SK-N-SH (cell line): Measurements from ENCODE around the gene ZNF438. TPM values are rescaled to one million over a fixed set of nuclear protein-coding genes. Genes with fewer than 3 reads are reported as not detected.

Source experiments
- CTCF ChIA-PET: fragments of 300-600, 350-600 bp; formaldehyde crosslinking; extraction: SDS; loops from one replicate; lab custom pipeline; 2021; lab: Yijun Ruan, JAX
- POLR2A ChIA-PET: fragments of 350-600 bp; sonication (Branson Sonifier 250); formaldehyde crosslinking; extraction: SDS; loops from one replicate; lab custom pipeline; 2020; ENCODE audit warnings: antibody characterized with exemption, inconsistent platforms; lab: Yijun Ruan, JAX
- DNase-seq: peaks from one replicate; pipeline ENCODE4 v3.0.0; 2012
- H2AFZ ChIP-seq: fragments of 200-600 bp; sonication (generic); 2 replicates; pipeline ENCODE4 v1.8.1; 2016; ENCODE audit warnings: antibody characterized with exemption, mild to moderate bottlenecking, low read depth
- H3F3A ChIP-seq: fragments of 200-600 bp; sonication (generic); replicated peaks from 2 replicates; pipeline ENCODE3; 2016; ENCODE audit warnings: antibody characterized with exemption, mild to moderate bottlenecking; ENCODE audit not compliant: insufficient read depth
- H3K27ac ChIP-seq, 2 experiments: fragments of 200-500 bp in 1 of 2; fragments of 200-600 bp in 1 of 2; sonication (Bioruptor generic) in 1 of 2; sonication (generic), shearing (Covaris generic) in 1 of 2; 2 replicates each; pipeline versions ENCODE4 v1.5.1 to v1.6.1; 2014 to 2016; ENCODE audit warnings: low read depth in 2 of 2, inconsistent platforms in 1 of 2, low read length in 1 of 2, mild to moderate bottlenecking in 1 of 2, mixed read lengths in 1 of 2
- H3K27me3 ChIP-seq: fragments of 200-600 bp; sonication (generic), shearing (Covaris generic); 2 replicates; pipeline ENCODE4 v1.6.1; 2016; ENCODE audit warnings: mixed run types; ENCODE audit not compliant: insufficient read depth
- H3K36me3 ChIP-seq, 2 experiments: fragments of 200-500 bp in 1 of 2; fragments of 200-600 bp in 1 of 2; sonication (Bioruptor generic) in 1 of 2; sonication (generic) in 1 of 2; replicated peaks in 1 of 2; 2 replicates each; pipeline versions ENCODE3 to v1.5.1; 2014 to 2016; ENCODE audit warnings: low read length in 1 of 2, mild to moderate bottlenecking in 1 of 2; ENCODE audit not compliant: insufficient read depth in 2 of 2, control insufficient read depth in 1 of 2
- H3K4me1 ChIP-seq, 2 experiments: fragments of 200-500 bp in 1 of 2; fragments of 200-600 bp in 1 of 2; sonication (Bioruptor generic) in 1 of 2; sonication (generic), shearing (Covaris generic) in 1 of 2; 2 replicates each; pipeline versions ENCODE4 v1.5.1 to v1.6.1; 2014 to 2016; ENCODE audit warnings: low read depth in 1 of 2, low read length in 1 of 2, mixed run types in 1 of 2; ENCODE audit not compliant: insufficient read depth in 2 of 2, control insufficient read depth in 1 of 2
- H3K4me2 ChIP-seq: fragments of 200-600 bp; sonication (generic), shearing (Covaris generic); 2 replicates; pipeline ENCODE4 v1.6.1; 2017; ENCODE audit warnings: mixed run types
- H3K4me3 ChIP-seq, 2 experiments: fragments of 200-500 bp in 1 of 2; fragments of 200-600 bp in 1 of 2; sonication (Bioruptor generic) in 1 of 2; sonication (generic), shearing (Covaris generic) in 1 of 2; 2 replicates each; pipeline versions ENCODE4 v1.5.1 to v1.8.1; 2014 to 2016; ENCODE audit warnings: low read depth in 2 of 2, inconsistent platforms in 1 of 2, low read length in 1 of 2, mild to moderate bottlenecking in 1 of 2, mixed read lengths in 1 of 2, moderate library complexity in 1 of 2
- H3K79me2 ChIP-seq: fragments of 200-600 bp; sonication (generic); 2 replicates; pipeline ENCODE4 v1.8.1; 2017; ENCODE audit warnings: mild to moderate bottlenecking; ENCODE audit not compliant: insufficient read depth
- H3K9ac ChIP-seq: fragments of 200-600 bp; sonication (generic); 2 replicates; pipeline ENCODE4 v1.6.1; 2017; ENCODE audit warnings: mixed run types
- H3K9me2 ChIP-seq: fragments of 200-600 bp; sonication (generic); 2 replicates; pipeline ENCODE4 v1.6.1; 2017; ENCODE audit warnings: mixed run types
- H3K9me3 ChIP-seq: fragments of 200-600 bp; sonication (generic); 2 replicates; pipeline ENCODE4 v1.6.1; 2017; ENCODE audit warnings: mixed run types, mild to moderate bottlenecking, moderate library complexity
- H4K20me1 ChIP-seq: fragments of 200-600 bp; sonication (generic); 2 replicates; pipeline ENCODE4 v1.6.1; 2017; ENCODE audit warnings: mild to moderate bottlenecking, mixed run types; ENCODE audit not compliant: insufficient read depth
- CHD2 ChIP-seq: fragments of 150-350 bp; IDR thresholded peaks from 2 replicates; pipeline ENCODE4 v1.6.1; 2018; ENCODE audit warnings: low read length; ENCODE audit not compliant: partially characterized antibody
- CTCF ChIP-seq: fragments of 200-600 bp; sonication (generic); IDR thresholded peaks from 2 replicates; pipeline ENCODE4 v1.6.1; 2017; ENCODE audit warnings: antibody characterized with exemption, mild to moderate bottlenecking, moderate library complexity
- FOXJ3 ChIP-seq: sonication (generic); formaldehyde crosslinking; IDR thresholded peaks from 2 replicates; pipeline ENCODE4 v1.5.1; 2020; ENCODE audit warnings: mild to moderate bottlenecking, missing genetic modification reagents
- FOXM1 ChIP-seq: IDR thresholded peaks from 2 replicates; pipeline ENCODE4 v1.4.0; 2012; ENCODE audit warnings: low read depth, mild to moderate bottlenecking
- GATA2 ChIP-seq: sonication (generic); formaldehyde crosslinking; IDR thresholded peaks from 2 replicates; pipeline ENCODE4 v1.5.0; 2020; ENCODE audit warnings: mild to moderate bottlenecking, missing genetic modification reagents
- IRF3 ChIP-seq: fragments of 150-350 bp; IDR thresholded peaks from 2 replicates; pipeline ENCODE4 v1.6.1; 2016; ENCODE audit warnings: mild to moderate bottlenecking, low read depth, low read length
- MEF2A ChIP-seq: IDR thresholded peaks from 2 replicates; pipeline ENCODE4 v1.4.0; 2012; ENCODE audit warnings: low read depth, borderline replicate concordance
- MXI1 ChIP-seq: IDR thresholded peaks from 2 replicates; pipeline ENCODE4 v1.6.1; 2012; ENCODE audit warnings: mild to moderate bottlenecking, low read depth, low read length, improper control_type of control experiment
- NRF1 ChIP-seq: IDR thresholded peaks from 2 replicates; pipeline ENCODE4 v1.6.1; 2012; ENCODE audit warnings: low read depth, mild to moderate bottlenecking, low read length
- POLR2AphosphoS5 ChIP-seq: IDR thresholded peaks from 2 replicates; pipeline ENCODE4 v1.6.1; 2012; ENCODE audit warnings: low read depth, low read length
- RCOR1 ChIP-seq: fragments of 150-350 bp; IDR thresholded peaks from 2 replicates; pipeline ENCODE4 v1.6.1; 2017; ENCODE audit warnings: antibody characterized with exemption, low read length
- REST ChIP-seq: IDR thresholded peaks from 2 replicates; pipeline ENCODE4 v1.6.1; 2012; ENCODE audit warnings: mild to moderate bottlenecking, low read depth, low read length, moderate library complexity
- RXRA ChIP-seq: IDR thresholded peaks from 2 replicates; pipeline ENCODE4 v1.4.0; 2012; ENCODE audit warnings: low read depth, mild to moderate bottlenecking, borderline replicate concordance
- SMC3 ChIP-seq: IDR thresholded peaks from 2 replicates; pipeline ENCODE4 v1.6.1; 2012; ENCODE audit warnings: low read depth, low read length, improper control_type of control experiment
- TEAD4 ChIP-seq: IDR thresholded peaks from 2 replicates; pipeline ENCODE4 v1.4.0; 2012; ENCODE audit warnings: mild to moderate bottlenecking, borderline replicate concordance; ENCODE audit not compliant: insufficient read depth
- YY1 ChIP-seq: IDR thresholded peaks from 2 replicates; pipeline ENCODE4 v1.4.0; 2012; ENCODE audit warnings: low read depth, mild to moderate bottlenecking
- WGBS: methylation state at CpG from one replicate; pipeline ENCODE4 v1.1.6; 2017; ENCODE audit warnings: low lambda C conversion rate; 5-methylcytosine and 5-hydroxymethylcytosine counted together
- polyA plus RNA-seq, 3 experiments: library from polyadenylated mRNA; depleted of rRNA; stranded (reverse); fragments of >200 nt; gene quantifications; 2 replicates each; pipeline ENCODE4 v1.2.3, GENCODE V29; 2012

ZNF438 gene
- polyA plus RNA-seq, 1 of the 3 experiments (the other 2 are of a cell fraction), result 2.1 TPM

- H2AFZ ChIP-seq, result no peak overlapping the region
- H3F3A ChIP-seq, result peaks cover 6% of the 10 kb centered on the region
- no peak for DNase-seq
- ChIA-PET POLR2A (no interaction called here), CTCF (no interaction called here)
- H3K4me2 ChIP-seq, result no peak overlapping the region
- no peaks in the 10 kb centered on the region for H3K9me2 ChIP-seq
- H4K20me1 ChIP-seq, result no peaks in the 10 kb centered on the region
- H3K9ac ChIP-seq, result no peak overlapping the region
- H3K36me3 ChIP-seq, result no peaks in the 10 kb centered on the region
- H3K4me1 ChIP-seq, result no peaks in the 10 kb centered on the region
- H3K27me3 ChIP-seq, result no peaks in the 10 kb centered on the region
- no peaks in the 10 kb centered on the region for H3K9me3 ChIP-seq
- no peak overlapping the region for H3K4me3 ChIP-seq
- H3K27ac ChIP-seq, result no peak overlapping the region
- TF ChIP-seq SMC3 (no peak), IRF3 (no peak)
- H3K79me2 ChIP-seq, result no peaks in the 10 kb centered on the region
Measured at GRCh38 chr10:30877111-30877510, 154.6 kb downstream of the ZNF438 start.

- Histone ChIP-seq H2AFZ (no peak overlapping the region), H4K20me1 (no peaks in the 10 kb centered on the region), H3K9ac (no peak overlapping the region), H3F3A (peaks cover 6% of the 10 kb centered on the region), H3K79me2 (no peaks in the 10 kb centered on the region), H3K27ac (no peak overlapping the region), H3K4me3 (no peak overlapping the region), H3K9me3 (no peaks in the 10 kb centered on the region), H3K36me3 (no peaks in the 10 kb centered on the region), H3K4me2 (no peak overlapping the region), H3K27me3 (no peaks in the 10 kb centered on the region), H3K9me2 (no peaks in the 10 kb centered on the region), H3K4me1 (no peaks in the 10 kb centered on the region)
- ChIA-PET POLR2A (no interaction called here), CTCF (interaction anchor here (1.1 kb wide), 1 partner anchor 12 kb away, joined by 3 read pairs; no protein-coding TSS in a partner anchor)
- DNase-seq, result no peak
- 96% methylated on average over 1 of the region's 1 CpG for WGBS
- TF ChIP-seq TEAD4 (no peak), NRF1 (no peak), CTCF (no peak), RXRA (no peak), POLR2AphosphoS5 (no peak), RCOR1 (no peak)
Measured at GRCh38 chr10:30873411-30873810, 158.3 kb downstream of the ZNF438 start.

GRCh38 chr10:30870896-30871295 lies 160.8 kb downstream of the ZNF438 start:
- H4K20me1 ChIP-seq, result no peaks in the 10 kb centered on the region
- no peaks in the 10 kb centered on the region for H3K27me3 ChIP-seq
- H3K79me2 ChIP-seq, result no peaks in the 10 kb centered on the region
- ChIA-PET CTCF (interaction anchor here (0.6 to 1.5 kb wide), 5 partner anchors 8 to 290 kb away, joined by 3 to 5 read pairs (median 3); no protein-coding TSS in a partner anchor), POLR2A (no interaction called here)
- 92% methylated on average over 2 of the region's 2 CpGs for WGBS
- H3K9me2 ChIP-seq, result no peaks in the 10 kb centered on the region
- H3K9me3 ChIP-seq, result no peaks in the 10 kb centered on the region
- no peak overlapping the region for H3K9ac ChIP-seq
- no peak overlapping the region for H3K4me2 ChIP-seq
- TF ChIP-seq FOXJ3 (CRISPR knock-in tag), result no peak
- no peak for TF ChIP-seq MEF2A
- no peak for TF ChIP-seq REST
- no peak for TF ChIP-seq CHD2
- TF ChIP-seq YY1, result no peak
- TF ChIP-seq GATA2 (CRISPR knock-in tag), result no peak
- no peak for TF ChIP-seq MXI1
- no peak for TF ChIP-seq POLR2AphosphoS5
- no peak for TF ChIP-seq TEAD4
- no peak for TF ChIP-seq FOXM1
- H2AFZ ChIP-seq, result no peak overlapping the region
- H3K36me3 ChIP-seq, result no peaks in the 10 kb centered on the region
- H3K4me3 ChIP-seq, result no peak overlapping the region
- no peak overlapping the region for H3K27ac ChIP-seq
- no peak for DNase-seq
- H3F3A ChIP-seq, result no peaks in the 10 kb centered on the region
- H3K4me1 ChIP-seq, result no peaks in the 10 kb centered on the region
